A172 (cell line): ENCODE measurements around the gene PLCB4. TPM values are rescaled to one million over a fixed set of nuclear protein-coding genes. Genes with fewer than 3 reads are reported as not detected.

Experiments used
- DNase-seq: peaks from one replicate; pipeline ENCODE4 v3.0.0-alpha.2; 2015; ENCODE audit warnings: low spot score
- total RNA-seq: library from RNA; depleted of rRNA; stranded (reverse); fragments of >200 nt; shearing (Covaris generic); gene quantifications from 2 replicates; pipeline ENCODE4 v1.2.3, GENCODE V29; 2014

Gene PLCB4
- total RNA-seq, 1 experiment from 2014 or later: 22.7 TPM

DNA sequence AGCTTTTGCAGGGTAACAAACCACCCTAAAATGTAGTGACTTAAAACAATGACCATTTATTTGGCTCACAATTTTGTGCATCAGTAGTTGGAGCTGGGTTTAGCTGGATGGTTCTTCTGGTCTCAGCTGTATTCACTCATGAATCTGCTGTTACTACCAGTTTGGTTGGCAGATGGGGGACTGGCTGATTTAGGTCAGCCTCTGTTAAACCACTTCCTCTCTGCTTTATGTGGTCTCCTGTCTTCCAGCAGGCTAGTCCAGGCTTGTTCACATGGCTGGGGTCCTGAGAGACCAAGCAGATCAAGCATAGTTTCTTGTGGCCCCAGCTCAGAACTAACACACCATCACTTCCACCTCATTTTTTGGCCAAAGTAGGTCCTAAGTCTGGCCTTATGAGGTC is 378.3 kb downstream of the PLCB4 start:
- DNase-seq: no peak

DNA sequence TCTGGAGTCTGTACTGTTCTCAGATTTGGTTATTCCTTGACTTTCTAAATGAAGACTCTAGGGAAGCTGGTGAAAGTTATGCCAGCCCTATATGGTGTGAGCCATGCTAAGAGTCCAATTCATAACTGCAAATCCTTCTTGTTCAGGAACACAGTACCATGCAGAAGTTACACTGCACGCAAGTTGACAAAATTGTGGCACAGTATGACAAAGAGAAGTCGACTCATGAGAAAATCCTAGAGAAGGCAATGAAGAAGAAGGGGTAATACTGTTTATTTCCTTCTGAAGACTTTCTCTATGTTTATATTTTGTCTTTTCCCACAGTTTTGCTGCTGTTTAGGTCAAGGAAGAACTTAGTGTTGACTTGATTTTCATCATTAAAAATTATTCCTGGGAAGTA is 384.3 kb downstream of the PLCB4 start:
- no peak for DNase-seq

DNA sequence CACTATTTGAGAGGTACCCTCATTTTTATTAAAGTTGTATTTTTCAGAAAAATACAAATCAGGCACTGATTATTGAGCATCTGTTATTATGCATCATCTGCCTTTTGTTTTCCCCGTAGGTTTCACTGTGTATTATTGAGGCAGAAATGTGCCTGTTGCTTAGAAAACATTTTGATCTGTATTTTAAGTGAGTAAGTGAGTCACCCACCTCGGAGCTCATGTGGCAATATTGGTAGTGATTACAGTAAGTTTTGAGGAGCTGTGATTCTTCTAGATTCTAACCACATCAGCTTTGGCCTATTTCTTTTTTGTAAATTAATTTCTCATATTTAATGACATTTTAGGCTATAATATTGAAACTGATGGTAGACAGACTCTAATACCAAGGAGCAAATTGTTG is 385.9 kb downstream of the PLCB4 start:
- no peak for DNase-seq

DNA sequence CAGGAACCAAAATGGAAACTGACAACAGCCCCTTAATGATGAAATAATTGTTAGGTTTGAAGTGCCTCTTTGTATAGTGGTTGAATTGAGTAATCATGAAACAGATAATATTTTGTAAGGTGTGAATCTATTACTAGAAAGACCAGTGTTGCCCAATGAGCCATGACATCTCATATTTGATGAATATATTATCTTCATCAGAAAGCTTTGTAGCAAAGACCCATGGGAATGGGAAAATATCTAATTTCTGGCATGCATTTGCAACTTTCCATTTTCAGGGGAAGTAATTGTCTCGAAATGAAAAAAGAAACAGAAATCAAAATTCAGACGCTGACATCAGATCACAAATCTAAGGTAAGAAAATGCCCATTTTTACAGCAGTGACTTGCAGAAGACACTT is 388.2 kb downstream of the PLCB4 start:
- no peak for DNase-seq

DNA sequence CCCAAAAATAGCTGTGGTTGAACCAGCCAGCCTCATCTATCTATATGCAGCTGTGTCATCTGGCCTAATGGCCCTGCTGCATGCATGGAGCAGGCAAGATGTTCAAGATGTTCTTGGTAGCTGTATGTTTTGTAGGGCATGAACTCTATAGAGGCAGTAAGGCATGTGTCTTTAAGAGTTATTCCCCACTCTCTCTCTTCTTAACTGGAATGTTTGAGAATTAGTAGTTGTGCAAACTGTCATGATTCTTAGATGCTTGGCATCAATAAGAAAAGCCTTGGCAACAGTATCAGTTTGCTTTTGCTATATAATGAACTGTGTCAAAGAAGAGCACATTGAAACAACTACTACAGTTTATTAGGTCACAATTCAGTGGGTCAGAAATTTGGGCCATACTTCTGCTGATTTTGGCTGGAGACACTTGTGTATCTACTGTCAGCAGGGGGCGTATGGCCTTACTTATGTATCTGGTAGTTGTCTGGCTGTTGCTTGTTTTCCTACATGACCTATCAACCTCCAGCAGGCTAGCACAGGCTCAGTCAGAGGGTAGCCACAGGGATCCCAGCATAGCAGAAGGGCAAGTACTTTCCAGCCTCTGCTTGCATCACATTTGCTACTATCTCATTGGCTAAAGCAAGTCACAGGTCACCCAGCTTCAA is 389.4 kb downstream of the PLCB4 start:
- peak; percentile 10 for DNase-seq

DNA sequence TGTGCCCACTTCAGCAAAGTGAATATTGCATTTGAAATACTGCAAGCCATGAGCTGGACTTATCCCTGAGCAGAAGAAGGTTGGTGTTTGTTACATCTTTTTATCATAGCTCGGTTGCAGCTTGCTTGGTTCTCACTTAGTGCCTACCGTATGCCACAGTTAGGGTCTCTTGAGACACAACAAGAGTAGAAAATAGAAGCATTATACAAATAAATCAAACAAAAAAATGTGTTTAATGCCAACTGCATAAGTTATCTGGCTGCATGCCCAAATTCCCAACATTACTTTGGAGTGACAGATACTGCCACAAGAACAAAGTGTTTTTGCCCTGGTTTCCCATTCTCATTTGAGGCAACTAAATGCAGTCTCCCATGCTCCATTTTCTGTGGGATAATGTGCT is 391.6 kb downstream of the PLCB4 start:
- DNase-seq: peak; percentile 75

DNA sequence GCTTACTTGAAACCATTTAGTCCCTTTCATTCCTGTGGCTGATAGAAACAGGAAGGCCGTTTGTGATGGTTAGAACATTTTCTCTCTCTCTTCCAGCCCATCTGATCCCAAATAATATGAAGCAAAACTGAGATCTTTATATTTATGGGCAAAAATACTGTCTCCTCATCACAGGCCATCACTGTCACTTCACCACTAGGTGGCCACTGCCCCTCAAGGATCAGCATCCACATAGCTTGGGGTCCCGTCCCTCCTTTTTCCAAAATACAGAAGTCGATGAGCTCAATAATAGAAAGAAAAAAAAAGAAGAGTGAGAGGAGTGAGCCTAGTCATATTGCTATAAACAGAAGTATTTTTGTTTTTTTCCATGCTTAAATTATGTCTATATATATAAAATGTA is 399.1 kb downstream of the PLCB4 start:
- DNase-seq: no peak

DNA sequence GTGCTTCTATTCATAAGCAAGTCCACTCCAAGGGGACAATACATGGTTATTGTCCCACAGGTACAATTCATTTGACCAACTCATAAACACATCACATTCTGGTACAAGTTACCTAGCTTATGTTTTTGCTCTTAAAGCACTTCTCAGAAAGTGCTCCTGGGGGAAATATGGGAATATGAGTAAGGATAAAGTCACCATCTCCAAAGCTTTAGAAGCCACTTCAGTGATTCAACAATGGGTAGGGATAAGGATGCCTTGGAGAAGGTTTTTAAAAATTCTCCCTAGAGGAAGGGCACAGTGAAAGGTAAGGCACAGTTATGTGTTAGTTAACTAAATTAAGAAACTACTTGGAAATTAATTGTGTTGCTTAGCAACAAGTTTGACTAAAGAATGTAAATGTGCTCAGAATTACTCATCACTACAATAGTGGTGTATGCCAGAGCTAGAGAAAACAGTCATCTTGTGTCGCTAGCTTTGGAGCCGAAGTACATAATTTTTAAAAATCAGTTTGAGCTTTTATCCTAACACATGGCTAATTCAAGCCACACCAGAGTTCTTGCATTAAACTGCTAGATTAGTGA is 406.0 kb downstream of the PLCB4 start:
- no peak for DNase-seq

DNA sequence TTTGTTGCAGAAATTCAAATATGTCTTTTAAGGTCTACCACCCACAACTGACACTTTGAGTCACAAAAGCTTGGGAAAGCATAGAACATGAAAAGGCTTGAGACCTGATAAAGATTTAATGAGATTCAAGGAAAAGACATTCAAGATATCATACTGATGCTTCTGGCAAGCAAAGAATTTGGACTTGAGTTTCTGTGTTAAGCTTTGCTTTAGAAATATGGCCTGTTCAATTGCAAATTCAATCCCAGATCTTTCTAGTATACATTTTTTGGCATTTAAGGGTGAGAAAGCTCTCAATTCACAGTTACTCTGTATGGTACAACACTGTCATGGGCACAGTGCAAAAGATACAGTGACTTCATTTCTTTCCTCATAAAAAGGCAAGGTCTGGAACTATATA is 406.6 kb downstream of the PLCB4 start:
- no peak for DNase-seq

DNA sequence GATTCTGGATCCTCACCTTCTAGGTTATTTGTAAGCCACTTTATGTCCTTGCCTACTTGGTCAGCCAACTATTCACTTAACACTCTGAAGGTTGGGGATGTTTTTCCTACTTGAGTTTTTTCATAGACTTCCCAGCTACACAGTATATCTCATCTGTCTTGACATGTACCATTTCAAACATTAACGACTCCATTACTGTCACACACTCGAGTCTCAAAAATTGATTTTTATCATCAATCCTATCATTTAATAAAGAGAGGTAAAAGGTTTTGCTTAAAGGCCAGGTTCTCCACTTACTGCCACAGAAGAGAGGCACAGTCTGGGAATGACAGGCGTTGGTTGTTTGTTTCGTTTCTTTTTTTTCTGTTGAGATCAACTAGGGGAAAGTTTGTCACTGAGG is 407.3 kb downstream of the PLCB4 start:
- no peak for DNase-seq

DNA sequence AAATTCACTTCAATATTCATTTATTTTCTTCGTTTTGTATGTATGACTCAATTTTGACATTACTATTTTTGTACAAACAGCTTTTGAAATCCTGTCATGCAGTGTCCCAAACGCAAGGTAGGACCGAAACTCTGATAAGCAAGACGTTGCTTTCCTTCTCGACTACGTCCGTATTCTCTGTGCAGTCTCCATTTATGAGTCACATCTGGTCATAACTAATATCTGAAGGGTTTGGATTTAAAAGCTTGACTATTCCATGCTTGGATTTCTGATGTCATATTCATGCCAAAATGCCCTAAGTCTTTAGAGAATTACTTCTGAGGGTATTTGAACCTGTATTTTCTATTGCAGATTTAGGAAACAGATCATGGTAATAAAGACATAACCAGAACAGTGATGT is 407.8 kb downstream of the PLCB4 start:
- DNase-seq: no peak

DNA sequence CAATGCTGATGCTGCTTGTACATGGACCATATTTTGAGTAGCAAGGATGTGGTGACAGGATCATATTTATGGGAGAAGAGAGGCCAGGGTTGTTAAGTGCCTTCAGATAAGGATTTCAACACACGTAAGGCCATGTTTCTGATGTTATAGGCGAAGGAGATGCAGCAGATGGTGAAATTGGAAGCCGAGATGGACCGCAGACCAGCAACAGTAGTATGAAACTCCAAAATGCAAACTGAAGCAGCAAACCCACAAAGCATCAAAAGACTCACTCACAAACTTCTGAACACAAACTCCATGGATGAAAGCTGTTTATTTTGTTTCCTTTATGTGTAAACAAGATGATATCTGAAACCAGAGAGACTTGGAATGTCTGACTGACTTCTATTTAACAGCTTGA is 409.9 kb downstream of the PLCB4 start:
- no peak for DNase-seq

DNA sequence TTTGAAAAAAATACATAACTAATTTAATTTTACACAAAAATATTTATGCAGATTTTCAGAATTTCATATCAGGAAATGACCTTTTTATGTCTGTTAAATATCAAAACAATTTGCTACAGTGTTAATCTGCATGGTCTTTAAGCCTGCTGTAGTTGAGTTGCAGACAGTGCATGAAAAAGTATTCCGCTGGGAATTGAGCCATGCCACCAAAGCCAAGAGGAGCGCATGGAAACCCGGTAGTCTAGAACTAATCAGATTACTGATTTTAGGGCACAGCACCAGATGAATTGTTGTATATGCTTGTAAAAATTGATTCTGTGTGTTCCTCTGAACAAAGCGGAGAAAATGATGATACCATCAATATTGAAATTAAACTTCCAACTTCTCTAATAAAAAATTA is 411.2 kb downstream of the PLCB4 start:
- DNase-seq: no peak

DNA sequence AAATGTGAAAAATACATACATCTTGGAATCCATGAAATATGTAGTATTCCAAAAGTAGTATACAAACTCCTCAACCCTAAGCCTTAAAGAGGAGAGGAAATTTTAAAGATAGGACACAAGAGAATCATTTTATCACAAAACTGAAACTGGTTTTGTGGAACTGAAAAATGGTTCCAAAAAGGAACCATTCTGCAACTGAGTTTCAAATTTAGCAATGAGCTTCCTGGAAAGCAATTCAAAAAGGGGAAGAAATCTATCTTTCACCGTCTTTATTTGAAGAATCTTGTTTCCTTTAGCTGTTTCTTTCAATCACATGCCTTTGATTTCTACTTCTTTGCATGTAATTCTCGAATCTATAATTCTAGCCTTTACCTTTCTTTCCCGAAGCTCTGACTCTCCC is 413.3 kb downstream of the PLCB4 start:
- DNase-seq: no peak

DNA sequence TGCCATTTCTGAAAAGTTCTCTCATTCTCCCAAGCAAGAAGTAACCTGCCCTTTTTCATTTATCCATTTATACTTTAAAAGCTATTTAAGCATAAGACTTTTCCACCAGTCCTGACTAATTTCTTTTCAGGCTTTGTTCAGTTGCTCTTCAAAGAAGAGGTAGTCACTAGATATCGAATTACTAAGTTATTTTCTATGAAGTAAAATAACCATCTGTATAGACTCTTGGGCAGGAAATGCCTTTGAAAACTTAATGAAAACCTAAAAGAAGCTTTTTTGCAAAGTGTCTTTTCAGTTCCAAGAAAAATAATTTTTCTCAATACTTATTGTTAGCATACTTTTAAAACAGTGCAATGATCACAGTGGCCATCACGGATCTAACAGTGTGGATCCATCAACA is 414.2 kb downstream of the PLCB4 start:
- DNase-seq: no peak

DNA sequence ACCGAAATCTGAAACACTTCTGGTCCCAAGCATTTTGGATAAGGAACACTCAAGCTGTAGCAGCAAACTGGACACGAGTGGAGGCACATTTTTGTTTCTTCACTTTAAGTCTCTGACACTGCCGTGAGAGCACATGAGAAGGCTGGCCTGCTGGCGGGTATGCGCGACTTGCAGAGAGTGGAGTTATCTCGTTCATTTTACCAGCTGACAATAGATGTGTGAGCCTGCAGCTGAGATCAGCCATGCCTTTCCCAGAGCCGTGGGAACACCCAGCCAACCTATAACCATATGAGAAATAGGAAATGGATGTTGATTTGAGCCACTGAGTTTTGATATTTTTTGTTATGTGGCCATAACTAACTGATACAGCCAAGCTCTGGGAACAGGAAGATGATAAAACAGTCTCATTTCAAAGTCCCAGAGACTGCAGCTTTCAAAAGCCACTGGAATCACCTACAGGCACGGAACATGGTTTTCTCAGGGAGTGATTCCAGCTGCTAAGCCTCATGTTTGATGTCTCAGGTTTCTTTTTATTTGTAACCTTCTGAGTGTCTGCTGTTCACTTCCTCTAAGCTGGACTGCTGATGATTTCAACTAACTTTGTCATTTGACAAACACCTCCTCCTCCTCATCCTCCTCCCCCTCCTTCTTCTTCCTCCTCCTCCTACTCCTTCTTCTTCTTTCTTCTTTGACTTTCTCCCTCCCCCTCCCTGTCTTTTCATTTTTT is 416.9 kb downstream of the PLCB4 start:
- DNase-seq: no peak

DNA sequence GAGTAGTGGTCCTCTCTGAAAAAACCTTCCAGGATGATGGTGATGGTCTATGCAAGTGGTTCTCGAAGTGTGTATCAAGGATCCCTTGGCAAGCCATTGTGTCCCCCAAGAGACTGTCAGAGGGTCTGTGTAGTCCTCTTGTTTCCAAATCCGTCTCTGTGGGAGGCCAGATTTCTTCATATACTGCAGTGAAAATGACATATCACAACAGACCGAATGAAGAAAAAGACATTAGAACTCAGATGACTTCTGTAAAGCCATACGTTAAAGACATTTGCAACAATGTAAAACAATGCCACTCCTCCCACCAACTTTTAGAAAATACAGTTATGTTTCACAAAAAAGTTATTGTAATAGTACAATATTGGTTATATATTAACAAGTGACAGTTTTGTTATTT is 418.3 kb downstream of the PLCB4 start:
- DNase-seq: no peak

DNA sequence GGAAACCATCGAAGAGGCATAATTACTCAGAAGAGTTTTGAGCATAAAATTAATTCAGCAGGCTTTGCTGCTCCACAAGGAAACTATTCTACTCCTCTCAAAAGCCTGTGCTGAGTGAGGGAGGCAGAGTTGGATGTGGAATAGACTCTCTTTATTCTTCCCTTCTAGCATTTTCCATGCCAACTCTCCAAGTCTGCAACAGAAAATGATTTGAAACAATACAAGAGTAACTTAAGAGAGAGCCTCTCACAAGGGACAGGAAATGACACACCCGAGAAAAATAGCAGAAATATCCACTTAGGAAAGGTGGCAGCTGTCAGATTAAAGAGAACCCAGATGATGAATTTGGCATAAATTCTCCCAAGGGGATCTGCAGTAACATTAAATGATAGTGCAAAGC is 419.2 kb downstream of the PLCB4 start:
- DNase-seq: peak; percentile 30

DNA sequence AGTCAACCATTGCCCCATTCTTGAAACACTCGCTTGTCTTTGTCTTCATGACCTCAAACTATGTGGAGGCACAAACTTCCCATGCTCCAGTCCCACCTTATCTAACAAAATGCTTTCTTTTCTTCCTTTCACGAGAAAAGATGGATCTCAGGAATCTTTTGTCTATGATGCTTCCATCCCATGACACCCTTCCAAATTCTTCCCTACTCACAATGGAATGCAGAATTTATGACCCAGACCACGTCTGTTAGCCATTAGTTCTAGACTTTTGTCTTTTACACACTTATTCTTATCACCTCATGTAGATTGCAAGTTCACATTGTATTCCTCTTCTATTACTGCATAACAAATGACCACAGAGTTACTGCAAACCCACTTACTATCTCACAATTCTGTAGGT is 421.3 kb downstream of the PLCB4 start:
- no peak for DNase-seq

DNA sequence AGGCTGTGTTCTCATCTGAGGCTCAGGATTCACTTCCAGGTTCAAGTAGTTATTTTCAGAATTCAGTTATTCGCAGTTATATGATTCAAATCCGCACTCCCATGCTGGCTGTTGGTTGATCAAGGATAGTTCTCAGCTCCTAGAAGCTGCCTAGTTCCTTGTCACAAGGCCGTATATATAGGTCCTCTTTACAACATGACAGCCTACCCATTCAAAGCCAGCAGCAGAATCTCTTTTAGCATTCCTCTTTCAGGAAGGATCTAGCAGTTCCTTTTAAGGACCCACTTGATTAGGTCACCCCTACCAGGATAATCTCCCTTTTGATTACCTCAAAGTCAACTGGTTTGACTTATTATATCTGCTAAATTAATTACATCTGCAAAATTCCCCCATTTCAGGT is 421.7 kb downstream of the PLCB4 start:
- DNase-seq: no peak

DNA sequence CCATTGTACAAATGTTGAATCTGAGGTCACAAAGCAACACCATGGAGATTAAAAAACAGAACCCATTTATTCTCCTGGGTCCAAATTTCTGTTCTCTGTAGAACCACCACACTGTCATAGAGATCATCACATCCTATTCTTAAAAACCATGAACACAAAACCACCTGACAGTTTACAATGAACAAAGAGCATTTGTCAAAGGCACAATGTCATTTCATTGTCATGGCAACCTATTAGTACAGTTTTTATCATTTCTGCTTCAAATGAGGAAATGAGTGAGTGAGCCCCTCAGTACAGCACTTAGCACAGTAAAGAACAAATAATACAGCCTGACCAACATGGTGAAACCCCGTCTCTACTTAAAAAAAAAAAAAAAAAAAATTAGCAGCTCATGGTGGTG is 422.4 kb downstream of the PLCB4 start:
- no peak for DNase-seq

DNA sequence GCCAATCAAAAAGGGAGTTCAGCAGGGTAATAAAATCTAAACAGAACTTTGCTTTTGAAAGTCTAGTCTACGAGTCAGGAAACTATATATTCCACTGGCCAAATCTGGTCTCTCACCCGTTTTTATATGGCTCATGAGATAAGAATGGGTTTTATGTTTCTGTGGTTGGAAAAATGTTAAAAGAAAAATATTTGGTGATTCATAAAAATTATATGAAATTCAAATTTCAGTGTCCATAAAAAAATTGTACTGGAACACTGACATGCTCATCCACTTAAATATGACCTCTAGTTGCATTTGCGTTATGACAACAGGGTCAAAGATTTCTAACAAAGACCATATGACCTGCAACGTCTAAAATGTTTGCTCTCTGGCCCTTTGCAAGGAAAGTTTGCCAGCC is 423.2 kb downstream of the PLCB4 start:
- DNase-seq: no peak

DNA sequence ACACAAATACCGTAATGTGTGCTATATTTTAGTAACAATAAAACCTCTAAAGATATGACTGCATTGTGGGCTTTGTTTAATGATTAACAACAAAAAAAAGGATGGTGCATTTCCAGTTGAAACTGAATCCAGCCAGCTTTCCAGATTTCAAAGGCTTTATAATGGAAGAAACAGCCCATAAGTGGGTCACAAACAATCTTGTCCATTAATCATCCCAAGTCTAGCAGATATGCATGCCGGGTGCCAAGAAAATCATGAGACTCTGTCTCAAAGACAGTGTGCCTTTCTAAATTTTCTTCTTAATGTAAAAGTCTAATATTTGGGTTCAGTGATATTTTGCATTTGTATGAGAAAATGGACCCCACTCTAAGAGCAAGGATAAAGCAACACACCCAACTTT is 424.9 kb downstream of the PLCB4 start:
- DNase-seq: no peak

DNA sequence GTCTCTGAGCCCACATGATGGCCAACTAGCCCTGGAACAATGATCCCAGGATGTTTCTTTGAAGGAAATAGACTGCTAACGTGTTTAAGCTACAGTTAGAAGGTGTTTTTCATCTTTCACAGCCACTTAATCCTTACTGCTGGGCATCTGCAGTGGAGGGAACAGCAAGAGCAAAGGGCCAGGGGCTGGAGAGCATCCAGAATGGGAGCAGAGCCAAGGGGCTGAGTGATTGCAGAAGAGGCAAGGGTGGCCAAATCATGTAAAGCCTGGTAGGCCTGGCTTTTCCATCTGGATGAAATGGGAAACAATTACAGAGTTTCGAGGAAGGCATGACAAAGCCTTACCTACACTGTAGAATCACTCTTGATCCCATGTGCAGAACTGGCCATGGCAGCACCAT is 426.8 kb downstream of the PLCB4 start:
- DNase-seq: no peak
